Right ventricle myocardium superior (tissue), 1 donor: ENCODE results near the gene MRPS25. TPM values are rescaled to one million over a fixed set of nuclear protein-coding genes. Genes with fewer than 3 reads are reported as not detected.
A peak's percentile ranks its signal among the peaks of the same experiment; 100 is the strongest.

ENCODE experiments used
- ATAC-seq: fragments of 200-7000 bp; cut with Tn5 transposase; one replicate; pipeline ENCODE4 v1.9.1; 2020; ENCODE audit warnings: mild to moderate bottlenecking; ENCODE audit not compliant: poor library complexity
- DNase-seq: peaks from one replicate; pipeline ENCODE4 v3.0.0-alpha.2; 2020
- intact Hi-C: fragments of 100-400 bp; cut with DNase I; formaldehyde crosslinking; loops from one replicate; pipeline ENCODE4 v1.11.2; 2022
- total RNA-seq: library from RNA; stranded (reverse); fragmentation: NEBNext Ultra II Directional; extraction: Animal tissue kit (Norgen Biotek cat#: 25700); gene quantifications from one replicate; pipeline ENCODE4 v1.2.1, GENCODE V29; 2021
- donor health status: DM: no; HTN: yes; CAD: no; lungs with severe emphysema.

Gene MRPS25
- total RNA-seq, 1 donor from 2014 or later = 152 TPM

DNA sequence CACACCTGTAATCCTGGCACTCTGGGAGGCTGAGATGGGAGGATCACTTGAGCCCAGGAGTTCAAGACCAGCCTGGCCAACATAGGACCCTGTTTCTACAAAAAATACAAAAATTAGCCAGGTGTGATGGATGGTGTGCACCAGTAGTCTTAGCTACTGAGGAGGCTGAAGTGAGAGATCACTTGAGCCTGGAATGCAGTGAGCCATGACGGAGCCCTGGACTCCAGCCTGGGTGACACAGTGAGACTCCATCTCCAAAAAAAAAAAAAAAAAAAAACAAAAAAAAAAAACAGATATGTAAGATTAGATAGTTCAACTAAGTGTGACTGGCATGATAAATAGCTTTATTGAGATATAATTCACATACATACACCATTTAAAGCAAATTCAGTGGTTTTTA, 24.1 kb upstream of the MRPS25 start:
- DNase-seq = no peak
- intact Hi-C loops = no loop called here
- no peak for ATAC-seq

DNA sequence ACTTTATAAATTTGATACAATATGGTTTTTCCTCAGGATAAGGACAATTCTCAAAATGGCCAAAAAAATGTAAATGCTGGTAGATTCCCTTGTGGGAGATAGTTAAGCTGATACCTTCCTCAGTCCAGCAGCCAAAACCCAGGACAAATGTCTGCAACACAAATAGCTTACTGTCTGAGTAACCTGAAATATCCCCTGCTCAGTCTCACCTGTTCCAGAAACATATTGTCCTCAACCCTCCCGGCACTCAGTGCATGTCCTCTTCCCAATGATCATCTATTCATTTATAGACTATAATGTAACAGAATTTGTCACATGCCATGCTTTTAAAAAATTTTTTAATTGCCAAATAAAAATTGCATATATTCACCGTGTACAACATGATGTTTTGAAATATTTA, 21.6 kb upstream of the MRPS25 start:
- DNase-seq (no peak), ATAC-seq (no peak)
- intact Hi-C loops = no loop called here

DNA sequence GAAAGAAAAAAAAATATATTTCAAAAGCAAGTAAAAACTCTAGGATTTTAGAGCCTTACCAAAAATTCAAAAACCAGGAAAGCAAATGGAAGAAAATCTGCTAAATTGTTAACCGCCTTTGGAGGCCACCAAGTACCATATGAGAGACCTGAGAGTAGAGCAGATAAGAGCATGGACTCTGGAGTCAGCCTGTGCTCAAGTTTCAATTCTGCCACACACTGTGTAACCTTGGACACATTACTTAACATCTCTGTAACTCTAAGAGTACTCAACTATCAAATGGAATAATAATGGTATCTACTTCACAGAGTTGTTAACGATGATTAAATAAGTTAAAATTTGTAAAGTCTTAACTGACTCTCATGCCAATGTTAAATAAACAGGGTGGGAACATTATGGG, 21.1 kb upstream of the MRPS25 start:
- intact Hi-C loops = no loop called here
- DNase-seq (no peak), ATAC-seq (no peak)

DNA sequence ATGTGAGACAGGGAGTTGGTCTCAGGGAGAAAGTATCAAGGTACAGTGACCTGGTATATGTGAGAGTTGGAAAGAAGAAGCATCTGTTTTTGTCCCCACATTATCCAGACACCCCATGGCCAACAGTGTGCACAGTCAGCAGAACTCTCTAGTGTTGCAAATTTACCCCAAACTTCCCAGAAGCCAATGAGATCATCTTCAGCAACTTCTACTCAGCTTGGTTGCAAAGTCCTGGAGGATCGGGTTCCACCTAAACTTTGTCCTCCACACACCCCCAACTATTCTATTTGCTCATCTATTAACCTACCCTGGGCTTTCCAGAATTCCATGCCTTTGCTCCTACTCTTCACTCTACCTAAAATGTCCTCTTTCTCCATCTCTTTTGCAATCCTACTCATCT, 18.1 kb upstream of the MRPS25 start:
- DNase-seq = no peak

DNA sequence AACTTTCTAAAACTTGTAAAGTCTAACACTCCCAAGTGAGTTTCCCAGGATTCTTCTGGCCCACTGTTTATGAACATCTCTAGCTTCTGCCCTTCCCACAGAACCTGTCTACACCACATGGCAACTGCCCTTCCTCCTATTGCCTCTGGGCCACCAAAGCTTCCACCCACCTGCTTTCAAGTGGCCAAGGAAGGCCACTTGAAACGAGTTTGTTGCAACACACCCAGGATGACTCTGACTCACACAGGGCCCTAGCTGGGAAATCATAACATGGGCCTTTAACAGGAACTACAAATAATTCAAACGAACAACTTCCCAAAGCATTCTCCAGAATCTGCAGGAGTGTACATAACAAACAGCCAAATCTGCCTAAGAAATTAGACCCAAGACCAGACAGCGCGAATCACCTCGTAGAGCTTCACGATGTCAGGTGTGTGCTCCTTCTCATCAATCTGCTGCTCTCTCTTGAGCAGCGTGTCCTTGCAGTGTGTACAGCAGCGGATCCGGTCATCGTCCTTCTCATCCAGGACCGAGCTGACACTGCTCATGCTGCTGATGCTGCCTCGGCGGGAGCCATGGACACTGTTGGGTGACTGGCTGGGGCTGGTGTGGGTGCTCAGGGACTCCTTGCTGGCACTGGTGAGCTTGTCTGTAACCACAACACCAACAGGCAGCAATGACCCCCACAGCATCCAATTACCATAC, 17.0 kb upstream of the MRPS25 start:
- no peak for ATAC-seq
- intact Hi-C loops = no loop called here
- no peak for DNase-seq

More for the DNA sequence above, 18.1 kb upstream of the MRPS25 start:
- no peak for ATAC-seq
- intact Hi-C loops = no loop called here

DNA sequence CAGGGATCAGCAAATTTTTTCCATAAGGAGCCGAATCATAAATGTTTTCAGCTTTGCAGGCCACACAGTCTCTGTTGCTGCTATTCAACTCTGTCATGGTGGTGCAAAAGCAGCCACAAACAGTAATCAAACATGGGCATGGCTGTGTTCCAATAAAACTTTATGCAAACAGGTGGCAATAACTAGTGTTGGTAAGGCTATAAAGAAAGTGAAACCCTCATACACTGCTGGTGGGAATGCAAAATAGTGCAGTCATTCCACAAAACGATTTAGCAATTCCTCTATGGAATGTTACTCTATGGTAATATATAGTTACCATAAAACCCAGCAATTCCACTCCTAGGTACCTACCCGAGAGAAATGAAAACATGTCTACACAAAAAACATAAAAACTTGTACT, 14.0 kb upstream of the MRPS25 start:
- intact Hi-C loops = no loop called here
- no peak for ATAC-seq

DNA sequence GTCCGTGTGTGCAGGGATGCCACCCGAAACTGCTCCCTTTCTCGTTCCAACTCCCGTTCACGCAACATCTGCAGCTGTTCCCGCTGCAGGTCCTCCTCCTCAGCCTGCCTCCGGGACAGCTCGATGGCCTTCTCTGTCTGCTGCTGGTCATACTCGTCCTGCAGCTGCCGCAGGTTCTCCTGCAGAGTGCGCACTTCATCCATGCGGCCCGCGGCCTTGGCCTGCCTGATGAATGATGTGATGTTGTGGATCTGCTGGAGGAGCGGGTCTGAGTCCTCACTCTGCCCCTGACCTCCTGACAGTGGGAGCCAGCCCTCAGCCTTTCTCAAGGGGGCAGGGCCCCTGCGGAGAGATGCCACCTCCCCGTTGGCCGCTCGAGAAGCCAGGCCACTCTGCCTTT, 9.4 kb upstream of the MRPS25 start:
- ATAC-seq = no peak
- intact Hi-C loops = no loop called here
- DNase-seq = no peak

More for the DNA sequence above, 14.0 kb upstream of the MRPS25 start:
- no peak for DNase-seq

DNA sequence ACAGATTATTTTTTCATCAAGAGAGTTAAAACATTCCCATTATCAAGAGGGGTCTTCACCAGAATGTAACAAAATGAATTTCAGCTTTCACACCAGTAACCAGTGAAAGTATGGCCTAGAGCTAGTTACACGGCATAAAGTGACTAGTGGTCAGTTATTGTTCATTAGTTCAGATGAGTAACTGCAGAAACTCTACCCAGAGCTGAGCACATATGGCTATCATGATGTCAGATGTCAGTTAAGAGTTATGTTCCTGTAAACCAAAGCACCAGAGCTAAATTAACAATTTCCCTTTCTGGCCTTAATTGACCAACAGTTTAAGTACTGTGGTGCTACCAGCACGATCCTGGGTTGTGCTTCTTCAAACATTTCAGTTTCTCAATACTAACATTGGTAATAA, 6.6 kb upstream of the MRPS25 start:
- intact Hi-C loops = no loop called here
- no peak for ATAC-seq

DNA sequence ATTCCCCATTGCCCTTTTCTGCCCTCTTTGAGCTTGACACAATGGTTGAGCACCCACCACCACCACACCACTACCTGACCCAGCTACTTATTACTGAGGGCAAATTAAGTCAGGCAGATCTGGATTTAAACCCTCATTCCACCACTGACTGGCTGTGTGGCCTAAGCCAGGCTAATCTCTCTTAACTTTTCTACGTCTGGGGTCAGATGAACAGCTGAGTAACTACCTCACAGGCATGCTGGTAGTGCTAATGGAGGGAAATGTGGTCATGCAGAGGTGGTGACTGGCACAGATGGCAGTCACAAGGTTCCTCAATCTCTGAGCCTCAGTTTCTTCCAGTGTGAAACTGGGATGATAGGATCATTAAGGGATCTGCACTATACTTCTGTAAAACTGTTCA, 4.3 kb upstream of the MRPS25 start:
- DNase-seq (no peak), ATAC-seq (no peak)
- intact Hi-C loops = no loop called here

More for the DNA sequence above, 6.6 kb upstream of the MRPS25 start:
- DNase-seq = no peak

DNA sequence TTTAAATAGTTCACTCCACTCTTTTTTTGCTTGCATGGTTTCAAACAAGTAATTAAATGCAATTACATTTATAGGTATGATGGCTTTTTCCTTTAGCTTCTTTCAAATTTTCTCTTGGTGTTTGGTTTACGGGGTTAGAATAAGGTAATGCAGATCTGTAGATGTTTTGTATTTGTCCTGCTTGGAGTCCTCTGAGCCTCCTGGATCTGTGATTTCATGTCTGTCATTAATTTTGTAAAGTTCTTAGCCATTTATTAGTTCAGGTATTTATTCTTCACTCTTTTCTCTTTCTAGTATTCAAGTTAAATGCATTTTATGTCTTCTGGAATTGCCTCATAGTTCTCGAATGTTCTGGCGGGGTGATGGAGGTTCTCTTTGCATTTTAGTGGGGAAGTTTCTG, 1.4 kb upstream of the MRPS25 start:
- DNase-seq = no peak
- no peak for ATAC-seq
- intact Hi-C loops = no loop called here

DNA sequence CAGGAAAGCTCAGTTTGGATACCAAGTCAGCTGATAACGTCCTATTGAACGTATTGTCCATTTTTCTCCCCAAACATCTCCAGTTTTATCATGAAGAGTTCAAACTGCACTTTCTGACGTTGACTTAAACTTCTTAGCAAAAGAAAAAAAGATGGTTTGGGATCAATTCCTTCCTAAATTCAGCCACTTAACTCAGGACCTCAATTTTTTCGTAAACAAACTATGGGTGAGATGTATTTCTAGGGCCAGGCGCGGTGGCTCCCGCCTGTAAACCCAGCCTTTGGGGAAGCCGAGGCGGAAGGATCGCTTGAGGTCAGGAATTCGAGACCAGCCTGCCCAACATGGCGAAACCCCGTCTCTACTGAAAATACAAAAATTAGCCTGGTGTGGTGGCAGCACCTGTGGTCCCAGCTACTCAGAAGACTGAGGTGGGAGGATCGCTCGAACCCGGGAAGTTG, 464 bp upstream of the MRPS25 start:
- DNase-seq = no peak
- no peak for ATAC-seq
- intact Hi-C loops = no loop called here

DNA sequence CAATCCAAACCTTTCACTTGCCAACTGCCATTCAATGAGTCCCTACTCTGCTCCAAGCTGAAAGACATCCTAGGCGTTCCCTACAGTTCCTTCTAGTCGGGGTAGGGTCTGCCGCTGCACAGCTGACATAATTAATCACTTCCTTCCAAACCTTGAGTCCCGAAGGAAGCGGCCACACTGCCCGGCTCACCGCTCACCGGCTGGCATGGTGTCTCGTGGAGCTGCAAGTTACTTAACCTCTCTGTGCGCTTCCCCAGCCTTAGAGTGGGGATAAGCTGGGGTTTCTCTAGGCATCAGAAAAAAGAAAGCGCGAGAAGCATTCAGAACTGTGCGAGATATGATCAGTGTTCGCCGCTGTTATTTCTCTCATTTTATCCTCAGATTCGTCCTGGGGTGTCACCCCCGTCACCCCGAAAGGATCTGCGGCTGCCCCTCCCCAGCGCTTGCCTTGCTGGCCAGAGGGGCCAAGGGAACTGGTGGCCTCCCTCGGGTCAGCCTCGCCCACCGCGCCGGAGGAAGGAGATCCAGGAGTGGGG, 748 bp downstream of the MRPS25 start:
- ATAC-seq (peak; percentile 45), DNase-seq (no peak)
- intact Hi-C loops = no loop called here

DNA sequence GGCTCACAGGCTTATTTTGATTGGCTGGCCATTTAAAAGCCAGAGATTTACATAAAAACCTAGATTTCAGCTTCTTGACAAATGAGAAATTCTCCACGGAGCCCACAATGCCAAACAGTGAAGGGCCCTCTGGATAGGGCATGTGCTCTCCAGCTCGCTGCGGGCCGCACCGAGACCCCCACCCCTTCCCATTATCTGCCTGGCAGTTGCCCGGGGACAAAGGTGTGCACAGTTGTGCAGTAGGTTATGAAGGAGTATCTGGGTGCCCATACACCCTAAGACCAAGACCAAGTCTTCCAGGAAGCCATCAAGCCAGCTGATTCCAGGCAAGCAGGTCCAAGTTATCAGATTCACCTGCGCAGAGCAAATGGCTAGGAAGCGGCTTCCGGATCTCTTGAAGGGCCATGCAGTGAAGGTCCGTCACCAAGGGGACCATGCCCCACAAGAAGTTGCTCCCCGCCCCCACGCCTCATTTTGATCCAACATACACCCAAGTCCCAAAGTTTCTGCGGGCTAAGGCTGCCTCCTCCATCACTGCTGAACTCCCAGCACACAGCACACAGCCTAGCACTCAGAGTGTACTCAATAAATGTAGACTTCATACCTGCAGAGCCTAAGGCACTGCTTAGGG, 1.3 kb downstream of the MRPS25 start:
- no peak for DNase-seq
- intact Hi-C loops = no loop called here
- peak; percentile 1 for ATAC-seq

DNA sequence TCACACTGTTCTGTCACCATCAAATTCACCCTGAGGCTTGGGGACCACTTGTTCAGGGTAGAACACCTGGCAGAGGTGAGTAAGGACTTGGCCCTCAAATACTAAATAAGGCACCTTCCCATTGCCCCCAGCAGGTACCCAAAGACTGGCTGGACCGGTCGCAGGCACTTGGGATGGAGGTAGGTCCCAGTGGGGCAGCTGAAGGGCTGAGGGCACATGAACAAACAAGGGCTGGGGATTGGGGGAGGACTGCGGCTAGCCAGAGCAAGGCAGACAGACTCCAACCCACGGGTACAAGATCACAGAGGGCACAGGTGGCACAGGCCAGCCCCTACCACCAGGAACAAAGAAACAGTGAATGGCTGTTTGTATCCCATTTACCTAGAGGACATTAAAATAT, 1.9 kb downstream of the MRPS25 start:
- no peak for DNase-seq
- intact Hi-C loops = no loop called here
- peak; percentile 34 for ATAC-seq

DNA sequence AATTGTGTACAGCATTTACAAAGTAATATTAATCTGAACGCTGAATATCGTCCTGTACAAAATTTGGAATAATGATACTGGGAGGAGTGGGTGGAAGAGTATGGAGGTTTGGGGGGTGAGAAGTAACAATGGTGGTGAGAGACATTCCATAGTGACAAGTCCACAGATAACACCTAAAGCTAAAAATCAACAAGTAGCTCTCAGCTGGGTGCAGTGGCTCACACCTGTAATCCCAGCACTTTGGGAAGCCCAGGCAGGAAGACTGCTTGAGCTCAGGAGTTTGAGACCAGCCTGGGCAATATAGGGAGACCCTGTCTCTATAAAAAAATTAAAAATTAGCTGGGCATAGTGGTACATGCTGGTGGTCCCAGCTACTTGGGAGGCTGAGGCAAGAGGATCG, 5.1 kb downstream of the MRPS25 start:
- no peak for ATAC-seq
- intact Hi-C loops = no loop called here
- DNase-seq = no peak

DNA sequence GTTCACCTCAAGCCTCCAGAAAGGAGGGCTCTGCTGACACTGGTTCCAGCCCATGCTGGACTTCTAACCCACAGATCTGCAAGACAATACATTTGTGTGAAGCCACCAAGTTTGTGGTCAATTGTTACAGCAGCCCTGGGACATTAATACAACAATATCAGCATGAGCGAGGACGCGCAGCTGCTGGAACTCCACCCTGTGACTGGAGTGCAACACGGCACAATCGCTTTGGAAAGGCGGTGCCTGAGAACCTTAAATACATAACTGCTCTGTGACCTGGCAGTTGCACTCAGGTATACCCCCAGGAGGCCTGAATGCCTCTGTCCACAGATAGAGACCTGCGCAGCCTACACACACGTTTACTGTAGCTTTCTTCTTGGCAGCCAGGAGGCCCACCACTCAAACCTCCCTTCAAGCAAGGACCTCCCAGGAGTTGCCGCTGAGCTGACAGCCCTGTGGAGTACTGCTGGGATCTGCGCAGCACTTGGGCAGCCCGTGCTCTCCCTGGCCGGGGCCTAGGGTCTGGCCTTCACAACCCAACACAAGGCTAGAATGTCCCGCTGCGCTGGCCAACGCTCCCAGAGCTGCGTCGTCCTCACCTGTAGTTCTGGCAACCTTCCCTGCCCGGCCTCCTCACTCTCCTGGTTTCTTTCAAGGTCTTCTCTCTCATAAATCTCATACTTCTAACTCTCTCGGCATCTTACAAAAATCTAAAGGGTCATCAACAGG, 8.3 kb downstream of the MRPS25 start:
- DNase-seq (no peak), ATAC-seq (no peak)
- intact Hi-C loops = no loop called here

DNA sequence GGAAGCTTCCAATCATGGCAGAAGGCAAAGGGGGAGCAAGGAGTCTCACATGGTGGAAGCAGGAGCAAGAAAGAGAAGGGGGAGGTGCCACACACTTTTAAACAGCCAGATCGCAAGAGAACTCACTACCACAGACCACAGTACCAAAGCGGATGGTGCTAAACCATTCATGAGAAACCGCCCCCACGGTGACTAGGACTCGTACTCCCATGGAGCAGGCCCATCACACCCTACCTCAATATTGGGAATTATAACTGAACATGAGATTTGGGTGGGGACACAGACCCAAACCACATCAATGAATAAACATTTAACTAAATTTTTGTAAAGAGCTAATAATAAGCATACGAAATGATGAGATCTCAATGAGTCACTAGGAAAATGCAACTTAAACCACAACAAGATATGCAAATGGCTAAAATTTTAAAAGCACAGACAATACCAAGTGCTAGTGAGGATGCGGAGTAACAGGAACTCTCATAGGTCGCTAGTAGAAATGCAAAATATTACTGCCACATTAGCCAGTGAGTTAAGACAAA, 10.0 kb downstream of the MRPS25 start:
- no peak for ATAC-seq
- intact Hi-C loops = no loop called here
- DNase-seq = no peak

DNA sequence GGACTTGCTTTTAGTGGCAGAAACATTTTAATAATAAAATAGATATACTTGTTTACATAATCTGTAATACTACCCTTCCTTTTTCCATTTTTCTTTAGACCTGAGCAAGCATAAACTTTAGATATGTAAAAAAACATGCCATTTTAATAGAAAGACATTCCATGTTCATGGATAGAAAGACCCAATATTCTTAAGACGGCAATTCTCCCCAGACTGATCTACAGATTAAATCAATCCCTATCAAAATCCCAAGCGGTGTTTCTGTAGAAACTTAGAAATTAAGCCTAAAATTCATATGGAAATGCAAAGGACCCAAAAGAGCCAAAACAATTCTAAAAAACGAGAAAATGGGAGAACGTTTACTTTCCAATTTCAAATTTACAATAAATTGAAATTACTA, 11.6 kb downstream of the MRPS25 start:
- DNase-seq (no peak), ATAC-seq (no peak)
- intact Hi-C loops = no loop called here
